ENCODE results near the gene OMD.

DNA sequence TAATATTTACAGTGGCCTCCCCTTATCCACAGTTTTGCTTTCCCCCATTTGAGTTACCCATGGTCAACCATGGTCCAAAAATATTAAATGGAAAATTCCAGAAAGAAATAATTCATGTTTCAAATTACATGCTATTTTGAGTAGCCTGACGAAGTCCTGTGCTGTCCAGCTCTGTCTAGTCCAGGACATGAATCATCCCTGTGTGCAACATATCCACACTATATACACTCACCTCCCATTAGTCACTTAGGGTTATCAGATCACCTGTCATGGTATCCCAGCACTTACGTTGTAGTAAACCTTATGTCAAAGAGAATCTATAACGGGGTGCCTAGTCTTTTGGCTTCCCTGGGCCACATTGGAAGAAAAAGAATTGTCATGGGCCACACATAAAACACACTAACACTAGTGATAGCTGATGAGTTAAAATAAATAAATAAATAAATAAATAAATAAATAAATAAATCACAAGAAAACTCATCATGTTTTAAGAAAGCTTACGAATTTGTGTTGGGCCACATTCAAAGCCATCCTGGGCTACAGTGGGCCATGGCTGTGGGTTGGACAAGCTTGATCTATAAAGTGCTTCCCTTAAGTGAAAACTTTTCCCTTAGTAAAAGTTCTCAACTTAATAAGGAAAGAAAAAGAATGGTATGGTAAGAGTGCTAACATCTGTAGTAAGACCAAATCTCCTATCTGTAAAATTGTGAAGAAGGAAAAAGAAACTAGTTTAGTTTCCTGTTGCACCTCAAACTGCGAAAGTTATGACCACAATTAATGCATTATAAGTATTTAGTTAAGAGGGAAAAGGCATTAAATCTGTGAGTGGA, 15.9 kb upstream of the OMD start:
- no peak for TF ChIP-seq EZH2phosphoT487 (IDR thresholded peaks at IDR 0.05; ENCODE audit: borderline replicate concordance, low read length)
- TF ChIP-seq, protein P1, sequence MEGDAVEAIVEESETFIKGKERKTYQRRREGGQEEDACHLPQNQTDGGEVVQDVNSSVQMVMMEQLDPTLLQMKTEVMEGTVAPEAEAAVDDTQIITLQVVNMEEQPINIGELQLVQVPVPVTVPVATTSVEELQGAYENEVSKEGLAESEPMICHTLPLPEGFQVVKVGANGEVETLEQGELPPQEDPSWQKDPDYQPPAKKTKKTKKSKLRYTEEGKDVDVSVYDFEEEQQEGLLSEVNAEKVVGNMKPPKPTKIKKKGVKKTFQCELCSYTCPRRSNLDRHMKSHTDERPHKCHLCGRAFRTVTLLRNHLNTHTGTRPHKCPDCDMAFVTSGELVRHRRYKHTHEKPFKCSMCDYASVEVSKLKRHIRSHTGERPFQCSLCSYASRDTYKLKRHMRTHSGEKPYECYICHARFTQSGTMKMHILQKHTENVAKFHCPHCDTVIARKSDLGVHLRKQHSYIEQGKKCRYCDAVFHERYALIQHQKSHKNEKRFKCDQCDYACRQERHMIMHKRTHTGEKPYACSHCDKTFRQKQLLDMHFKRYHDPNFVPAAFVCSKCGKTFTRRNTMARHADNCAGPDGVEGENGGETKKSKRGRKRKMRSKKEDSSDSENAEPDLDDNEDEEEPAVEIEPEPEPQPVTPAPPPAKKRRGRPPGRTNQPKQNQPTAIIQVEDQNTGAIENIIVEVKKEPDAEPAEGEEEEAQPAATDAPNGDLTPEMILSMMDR (IDR thresholded peaks at IDR 0.05; ENCODE audit: low read depth, low read length, poor library complexity, severe bottlenecking), result no peak

Data from DOHH2 (cell line).